Measurements from ENCODE around the gene GULP1. TPM values are rescaled to one million over a fixed set of nuclear protein-coding genes. Genes with fewer than 3 reads are reported as not detected.

GULP1 gene
- polyA plus RNA-seq, 1 donor from 2014 or later = 10.2 TPM

DNA sequence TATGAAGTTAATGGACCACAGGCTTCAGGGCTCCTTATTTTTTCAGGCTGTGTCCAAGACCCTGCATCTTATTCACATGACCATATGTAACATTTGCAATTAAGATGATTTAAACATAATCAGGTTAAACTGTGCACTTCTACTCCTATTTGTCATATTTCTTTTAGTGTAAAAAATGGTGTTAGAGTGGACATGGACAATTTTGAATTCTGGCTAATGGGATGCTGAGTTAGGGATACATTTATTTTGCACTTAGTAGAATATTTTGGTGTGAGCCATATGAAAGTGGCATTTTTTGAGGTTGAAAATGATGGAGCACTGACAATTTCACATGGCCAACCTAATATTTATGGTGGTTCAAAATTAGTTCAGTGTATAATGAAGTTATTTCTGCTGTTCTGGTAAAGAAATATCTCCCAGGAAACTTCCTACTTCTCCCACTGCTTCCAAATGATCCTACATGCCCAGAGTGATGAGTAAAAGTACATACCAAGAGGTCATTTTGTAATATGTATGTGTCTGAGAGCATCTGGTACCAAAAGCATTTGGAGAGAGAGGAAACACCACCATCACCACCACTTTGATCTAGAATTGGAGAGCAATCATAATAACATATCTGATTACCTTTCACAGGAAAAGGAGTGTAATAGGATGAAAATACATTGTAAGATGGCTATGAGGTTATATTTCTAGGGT is 36.0 kb downstream of the GULP1 start:
- H3F3A ChIP-seq (ENCODE audit: insufficient read depth, low read length, poor library complexity, severe bottlenecking) = no peaks in the 10 kb centered on the region
- TF ChIP-seq EZH2 (IDR thresholded peaks at IDR 0.05; ENCODE audit: borderline replicate concordance, insufficient read depth, low read length, poor library complexity, severe bottlenecking) (no peak), TAF1 (IDR thresholded peaks at IDR 0.05; ENCODE audit: low read depth) (no peak), RAD21 (conservative IDR thresholded peaks at IDR 0.05) (no peak), MXI1 (conservative IDR thresholded peaks at IDR 0.05; ENCODE audit: poor library complexity, severe bottlenecking) (no peak), SMC3 (conservative IDR thresholded peaks at IDR 0.05; ENCODE audit: poor library complexity) (no peak), EP300 (conservative IDR thresholded peaks at IDR 0.05; ENCODE audit: poor library complexity, severe bottlenecking) (no peak), POLR2AphosphoS5 (IDR thresholded peaks at IDR 0.05) (no peak)
- TF ChIP-seq, protein P1, sequence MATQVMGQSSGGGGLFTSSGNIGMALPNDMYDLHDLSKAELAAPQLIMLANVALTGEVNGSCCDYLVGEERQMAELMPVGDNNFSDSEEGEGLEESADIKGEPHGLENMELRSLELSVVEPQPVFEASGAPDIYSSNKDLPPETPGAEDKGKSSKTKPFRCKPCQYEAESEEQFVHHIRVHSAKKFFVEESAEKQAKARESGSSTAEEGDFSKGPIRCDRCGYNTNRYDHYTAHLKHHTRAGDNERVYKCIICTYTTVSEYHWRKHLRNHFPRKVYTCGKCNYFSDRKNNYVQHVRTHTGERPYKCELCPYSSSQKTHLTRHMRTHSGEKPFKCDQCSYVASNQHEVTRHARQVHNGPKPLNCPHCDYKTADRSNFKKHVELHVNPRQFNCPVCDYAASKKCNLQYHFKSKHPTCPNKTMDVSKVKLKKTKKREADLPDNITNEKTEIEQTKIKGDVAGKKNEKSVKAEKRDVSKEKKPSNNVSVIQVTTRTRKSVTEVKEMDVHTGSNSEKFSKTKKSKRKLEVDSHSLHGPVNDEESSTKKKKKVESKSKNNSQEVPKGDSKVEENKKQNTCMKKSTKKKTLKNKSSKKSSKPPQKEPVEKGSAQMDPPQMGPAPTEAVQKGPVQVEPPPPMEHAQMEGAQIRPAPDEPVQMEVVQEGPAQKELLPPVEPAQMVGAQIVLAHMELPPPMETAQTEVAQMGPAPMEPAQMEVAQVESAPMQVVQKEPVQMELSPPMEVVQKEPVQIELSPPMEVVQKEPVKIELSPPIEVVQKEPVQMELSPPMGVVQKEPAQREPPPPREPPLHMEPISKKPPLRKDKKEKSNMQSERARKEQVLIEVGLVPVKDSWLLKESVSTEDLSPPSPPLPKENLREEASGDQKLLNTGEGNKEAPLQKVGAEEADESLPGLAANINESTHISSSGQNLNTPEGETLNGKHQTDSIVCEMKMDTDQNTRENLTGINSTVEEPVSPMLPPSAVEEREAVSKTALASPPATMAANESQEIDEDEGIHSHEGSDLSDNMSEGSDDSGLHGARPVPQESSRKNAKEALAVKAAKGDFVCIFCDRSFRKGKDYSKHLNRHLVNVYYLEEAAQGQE (IDR thresholded peaks at IDR 0.05; ENCODE audit: borderline replicate concordance) = no peak
- TF ChIP-seq, protein P2, sequence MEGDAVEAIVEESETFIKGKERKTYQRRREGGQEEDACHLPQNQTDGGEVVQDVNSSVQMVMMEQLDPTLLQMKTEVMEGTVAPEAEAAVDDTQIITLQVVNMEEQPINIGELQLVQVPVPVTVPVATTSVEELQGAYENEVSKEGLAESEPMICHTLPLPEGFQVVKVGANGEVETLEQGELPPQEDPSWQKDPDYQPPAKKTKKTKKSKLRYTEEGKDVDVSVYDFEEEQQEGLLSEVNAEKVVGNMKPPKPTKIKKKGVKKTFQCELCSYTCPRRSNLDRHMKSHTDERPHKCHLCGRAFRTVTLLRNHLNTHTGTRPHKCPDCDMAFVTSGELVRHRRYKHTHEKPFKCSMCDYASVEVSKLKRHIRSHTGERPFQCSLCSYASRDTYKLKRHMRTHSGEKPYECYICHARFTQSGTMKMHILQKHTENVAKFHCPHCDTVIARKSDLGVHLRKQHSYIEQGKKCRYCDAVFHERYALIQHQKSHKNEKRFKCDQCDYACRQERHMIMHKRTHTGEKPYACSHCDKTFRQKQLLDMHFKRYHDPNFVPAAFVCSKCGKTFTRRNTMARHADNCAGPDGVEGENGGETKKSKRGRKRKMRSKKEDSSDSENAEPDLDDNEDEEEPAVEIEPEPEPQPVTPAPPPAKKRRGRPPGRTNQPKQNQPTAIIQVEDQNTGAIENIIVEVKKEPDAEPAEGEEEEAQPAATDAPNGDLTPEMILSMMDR (IDR thresholded peaks at IDR 0.05; ENCODE audit: poor library complexity, severe bottlenecking) = no peak
- no peak overlapping the region for H3K4me2 ChIP-seq (ENCODE audit: low read length)
- H3K27ac ChIP-seq (ENCODE audit: low read length) = no peak overlapping the region
- no peaks in the 10 kb centered on the region for H3K27me3 ChIP-seq (ENCODE audit: insufficient read depth, low read depth, low read length)
- H3K79me2 ChIP-seq (replicated peaks; ENCODE audit: insufficient read depth, low read length) = peaks cover 5% of the 10 kb centered on the region
- no peaks in the 10 kb centered on the region for H3K9me3 ChIP-seq (ENCODE audit: low read length)
- no peaks in the 10 kb centered on the region for H3K9me2 ChIP-seq (ENCODE audit: insufficient read depth, low read length)
- H3K9ac ChIP-seq (ENCODE audit: low read length) = no peak overlapping the region
- no peaks in the 10 kb centered on the region for H3K36me3 ChIP-seq (ENCODE audit: insufficient read depth, low read length)
- no peaks in the 10 kb centered on the region for H4K20me1 ChIP-seq (ENCODE audit: insufficient read depth)
- H3K4me3 ChIP-seq (ENCODE audit: low read length) = no peak overlapping the region
- no peak overlapping the region for H2AFZ ChIP-seq (ENCODE audit: low read depth, low read length)

DNA sequence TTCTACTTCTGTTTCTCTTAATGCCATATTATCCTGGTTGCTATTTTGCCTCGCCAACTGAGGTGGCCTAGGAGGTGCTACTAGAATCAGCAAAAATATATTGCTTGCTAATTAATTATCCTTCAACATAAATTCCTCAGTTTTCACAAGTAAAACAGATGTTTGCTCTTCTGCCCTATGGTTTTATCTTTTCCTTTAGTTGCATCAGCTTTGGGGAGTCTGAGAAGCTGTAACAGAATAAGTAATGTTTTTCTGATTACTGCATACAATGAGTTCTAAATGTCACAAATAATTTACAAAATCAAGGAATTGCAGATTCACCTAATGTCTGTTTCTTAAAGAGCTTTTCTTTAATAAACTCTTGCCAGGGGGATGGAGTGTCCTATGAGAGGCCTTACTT is 36.7 kb downstream of the GULP1 start:
- Histone ChIP-seq H3F3A (ENCODE audit: insufficient read depth, low read length, poor library complexity, severe bottlenecking) (no peaks in the 10 kb centered on the region), H3K27ac (ENCODE audit: low read length) (no peak overlapping the region), H3K9me2 (ENCODE audit: insufficient read depth, low read length) (no peaks in the 10 kb centered on the region), H3K27me3 (ENCODE audit: insufficient read depth, low read depth, low read length) (no peaks in the 10 kb centered on the region), H3K9me3 (ENCODE audit: low read length) (no peaks in the 10 kb centered on the region), H3K9ac (ENCODE audit: low read length) (no peak overlapping the region), H3K4me2 (ENCODE audit: low read length) (no peak overlapping the region), H2AFZ (ENCODE audit: low read depth, low read length) (no peak overlapping the region), H3K79me2 (replicated peaks; ENCODE audit: insufficient read depth, low read length) (peaks cover 5% of the 10 kb centered on the region), H3K4me3 (ENCODE audit: low read length) (no peak overlapping the region), H4K20me1 (ENCODE audit: insufficient read depth) (no peaks in the 10 kb centered on the region), H3K36me3 (ENCODE audit: insufficient read depth, low read length) (no peaks in the 10 kb centered on the region)
- TF ChIP-seq, protein P1 (IDR thresholded peaks at IDR 0.05; ENCODE audit: borderline replicate concordance) = no peak
- no peak for TF ChIP-seq EZH2 (IDR thresholded peaks at IDR 0.05; ENCODE audit: borderline replicate concordance, insufficient read depth, low read length, poor library complexity, severe bottlenecking)
- TF ChIP-seq POLR2AphosphoS5 (IDR thresholded peaks at IDR 0.05) = no peak
- no peak for TF ChIP-seq MXI1 (conservative IDR thresholded peaks at IDR 0.05; ENCODE audit: poor library complexity, severe bottlenecking)
- TF ChIP-seq SMC3 (conservative IDR thresholded peaks at IDR 0.05; ENCODE audit: poor library complexity) = no peak
- TF ChIP-seq EP300 (conservative IDR thresholded peaks at IDR 0.05; ENCODE audit: poor library complexity, severe bottlenecking) = no peak
- no peak for TF ChIP-seq TAF1 (IDR thresholded peaks at IDR 0.05; ENCODE audit: low read depth)
- TF ChIP-seq, protein P2 (IDR thresholded peaks at IDR 0.05; ENCODE audit: poor library complexity, severe bottlenecking) = no peak
- no peak for TF ChIP-seq RAD21 (conservative IDR thresholded peaks at IDR 0.05)

All from neural cell (in vitro differentiated cells).